HG02981 (cell line): ENCODE data around the gene BAG5.

Experiments
- ATAC-seq: cut with Tn5 transposase; IDR thresholded peaks from one replicate; pipeline ENCODE4 v1.9.1; 2021; ENCODE audit warnings: mild to moderate bottlenecking, moderate library complexity; ENCODE audit not compliant: unreplicated experiment

Gene BAG5

GRCh38 chr14:103547941-103548462 is 14.5 kb downstream of the BAG5 start:
- ATAC-seq, result no peak

- no peak for ATAC-seq
Measured at GRCh38 chr14:103547455-103547940, 15.0 kb downstream of the BAG5 start.

- peak; percentile 58 for ATAC-seq
Measured at GRCh38 chr14:103546652-103547454, 15.6 kb downstream of the BAG5 start.

GRCh38 chr14:103545915-103546651 is 16.4 kb downstream of the BAG5 start:
- ATAC-seq, result no peak

GRCh38 chr14:103545219-103545914 is 17.1 kb downstream of the BAG5 start:
- no peak for ATAC-seq

GRCh38 chr14:103544388-103545218 is 17.9 kb downstream of the BAG5 start:
- ATAC-seq, result no peak

GRCh38 chr14:103543721-103544387 is 18.6 kb downstream of the BAG5 start:
- ATAC-seq, result no peak

GRCh38 chr14:103543140-103543539 is 19.3 kb downstream of the BAG5 start:
- no peak for ATAC-seq

GRCh38 chr14:103542605-103543088 is 19.8 kb downstream of the BAG5 start:
- ATAC-seq, result no peak

GRCh38 chr14:103541709-103542604 is 20.5 kb downstream of the BAG5 start:
- ATAC-seq, result no peak

GRCh38 chr14:103540821-103541708 is 21.4 kb downstream of the BAG5 start:
- ATAC-seq, result no peak

- ATAC-seq, result no peak
Measured at GRCh38 chr14:103539056-103539825, 23.2 kb downstream of the BAG5 start.

GRCh38 chr14:103538291-103539055 is 24.0 kb downstream of the BAG5 start:
- no peak for ATAC-seq

GRCh38 chr14:103537175-103537990 is 25.1 kb downstream of the BAG5 start:
- ATAC-seq, result no peak

GRCh38 chr14:103536693-103537092 is 25.8 kb downstream of the BAG5 start:
- no peak for ATAC-seq
